Measurements from ENCODE around the gene UBTD2. TPM values are rescaled to one million over a fixed set of nuclear protein-coding genes. Genes with fewer than 3 reads are reported as not detected.

UBTD2 gene
- total RNA-seq, 4 donors from 2014 or later = 6.0 to 35.4 (median 19.0) TPM

- intact Hi-C loops (cut with DNase I; ENCODE audit: low total_unique reads) (no loop called here), in situ Hi-C loops (cut with MboI; ENCODE audit: low pct_ligation_motif_present in 1 of 4, low pct_unique_long_range_greater_than_20kb in 1 of 4, low sequenced_read_pairs in 3 of 4) (no loop called here)
- H3K4me1 ChIP-seq = peaks cover 0 to 15% (median 11%) of the 10 kb centered on the region in 4 donors
- no peaks in the 10 kb centered on the region for H3K27me3 ChIP-seq
- peak overlapping the region in 2 of 4 donors; percentile 8 to 24 for H3K27ac ChIP-seq
- no peaks in the 10 kb centered on the region for H3K36me3 ChIP-seq
- WGBS, 2 donors (ENCODE audit: low coverage in 1 of 2) = 80 to 90% methylated on average over 2 to 7 of the region's 7 CpGs
- no peaks in the 10 kb centered on the region for H3K9me3 ChIP-seq
- DNase-seq = no peak
- TF ChIP-seq EP300 (IDR thresholded peaks at IDR 0.05; ENCODE audit: low read depth) = no peak
- no peak for TF ChIP-seq POLR2AphosphoS5 (IDR thresholded peaks at IDR 0.05)
- TF ChIP-seq POLR2A (IDR thresholded peaks at IDR 0.05) = no peak
- TF ChIP-seq CTCF (IDR thresholded peaks at IDR 0.05) = no peak
- H3K4me3 ChIP-seq = no peak overlapping the region
These were observed 118.1 kb downstream of the UBTD2 start for GRCh38 chr5:172165465-172165864.

- Histone ChIP-seq H3K27ac (peak overlapping the region in 2 of 4 donors; percentile 8 to 24), H3K9me3 (no peaks in the 10 kb centered on the region), H3K27me3 (no peaks in the 10 kb centered on the region), H3K4me3 (no peak overlapping the region), H3K4me1 (peaks cover 0 to 15% (median 11%) of the 10 kb centered on the region in 4 donors), H3K36me3 (no peaks in the 10 kb centered on the region)
- WGBS, 2 donors (ENCODE audit: low coverage in 1 of 2) = 80% methylated on average over 12 of the region's 13 CpGs; no CpG with 5 or more reads in 1 of the 2 donors
- TF ChIP-seq POLR2AphosphoS5 (IDR thresholded peaks at IDR 0.05) (no peak), CTCF (IDR thresholded peaks at IDR 0.05) (no peak), EP300 (IDR thresholded peaks at IDR 0.05; ENCODE audit: low read depth) (no peak), POLR2A (IDR thresholded peaks at IDR 0.05) (no peak)
- DNase-seq = no peak
- in situ Hi-C loops (cut with MboI; ENCODE audit: low pct_ligation_motif_present in 1 of 4, low pct_unique_long_range_greater_than_20kb in 1 of 4, low sequenced_read_pairs in 3 of 4) (no loop called here), intact Hi-C loops (cut with DNase I; ENCODE audit: low total_unique reads) (no loop called here)
These were observed 118.8 kb downstream of the UBTD2 start for GRCh38 chr5:172164769-172165212.

GRCh38 chr5:172163346-172163745 lies 120.2 kb downstream of the UBTD2 start:
- Histone ChIP-seq H3K9me3 (no peaks in the 10 kb centered on the region), H3K4me1 (peaks cover 0 to 13% (median 10%) of the 10 kb centered on the region in 4 donors), H3K4me3 (no peak overlapping the region), H3K27me3 (no peaks in the 10 kb centered on the region), H3K27ac (no peak overlapping the region), H3K36me3 (no peaks in the 10 kb centered on the region)
- intact Hi-C loops (cut with DNase I; ENCODE audit: low total_unique reads) (no loop called here), in situ Hi-C loops (cut with MboI; ENCODE audit: low pct_ligation_motif_present in 1 of 4, low pct_unique_long_range_greater_than_20kb in 1 of 4, low sequenced_read_pairs in 3 of 4) (no loop called here)
- TF ChIP-seq POLR2AphosphoS5 (IDR thresholded peaks at IDR 0.05) (no peak), EP300 (IDR thresholded peaks at IDR 0.05; ENCODE audit: low read depth) (no peak), POLR2A (IDR thresholded peaks at IDR 0.05) (no peak), CTCF (IDR thresholded peaks at IDR 0.05) (no peak)
- WGBS, 2 donors (ENCODE audit: low coverage in 1 of 2) = 61% methylated on average over 4 of the region's 4 CpGs; no CpG with 5 or more reads in 1 of the 2 donors
- DNase-seq = no peak

- H3K27ac ChIP-seq = no peak overlapping the region
- TF ChIP-seq CTCF (IDR thresholded peaks at IDR 0.05) (no peak), EP300 (IDR thresholded peaks at IDR 0.05; ENCODE audit: low read depth) (no peak), POLR2A (IDR thresholded peaks at IDR 0.05) (no peak), POLR2AphosphoS5 (IDR thresholded peaks at IDR 0.05) (no peak)
- intact Hi-C loops (cut with DNase I; ENCODE audit: low total_unique reads) (no loop called here), in situ Hi-C loops (cut with MboI; ENCODE audit: low pct_ligation_motif_present in 1 of 4, low pct_unique_long_range_greater_than_20kb in 1 of 4, low sequenced_read_pairs in 3 of 4) (no loop called here)
- H3K27me3 ChIP-seq = no peaks in the 10 kb centered on the region
- peaks cover 0 to 10% (median 8%) of the 10 kb centered on the region in 4 donors for H3K4me1 ChIP-seq
- 64 to 77% methylated on average over 4 to 5 of the region's 5 CpGs for WGBS, 2 donors (ENCODE audit: low coverage in 1 of 2)
- H3K36me3 ChIP-seq = no peaks in the 10 kb centered on the region
- no peak for DNase-seq
- no peaks in the 10 kb centered on the region for H3K9me3 ChIP-seq
- H3K4me3 ChIP-seq = no peak overlapping the region
These were observed 120.6 kb downstream of the UBTD2 start for GRCh38 chr5:172162987-172163343.

All from transverse colon (tissue), 4 donors.